LNCaP clone FGC (cell line): ENCODE data around the gene MYOG.

Experiments
- DNase-seq: peaks from one replicate; pipeline ENCODE4 v3.0.0-alpha.2; 2011; ENCODE audit warnings: low read depth
- H3K4me3 ChIP-seq: 2 replicates; pipeline ENCODE4 v1.5.1; 2011; ENCODE audit warnings: mild to moderate bottlenecking, low read depth, low read length, control low read depth
- TF ChIP-seq, protein P1 (sequence below): IDR thresholded peaks from 2 replicates; pipeline ENCODE4 v1.5.1; 2012; ENCODE audit warnings: mild to moderate bottlenecking; ENCODE audit not compliant: control insufficient read depth, insufficient read depth; ENCODE audit errors: extremely low read depth

The MYOG gene

DNA sequence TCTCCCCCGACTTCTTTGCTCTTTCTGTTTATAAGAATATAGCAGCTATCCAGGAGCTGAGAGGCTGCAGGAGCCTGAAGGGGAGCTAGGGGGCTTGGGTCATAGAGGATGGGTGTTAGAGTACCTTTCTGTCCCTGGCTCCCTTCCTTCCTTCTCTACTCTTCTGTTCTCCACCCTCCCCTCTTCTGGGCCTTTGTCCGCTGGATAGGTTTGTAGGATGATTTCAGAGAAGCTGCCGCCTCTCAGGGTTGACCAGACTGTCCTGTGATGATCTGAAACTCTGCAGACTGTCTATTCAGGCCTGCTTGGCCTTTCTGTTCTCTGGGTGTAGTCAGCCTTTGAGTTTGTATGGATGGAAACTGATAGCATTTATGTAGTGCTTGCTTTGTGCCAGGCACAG lies 33.2 kb downstream of the MYOG start:
- no peak overlapping the region for H3K4me3 ChIP-seq
- TF ChIP-seq, protein P1, sequence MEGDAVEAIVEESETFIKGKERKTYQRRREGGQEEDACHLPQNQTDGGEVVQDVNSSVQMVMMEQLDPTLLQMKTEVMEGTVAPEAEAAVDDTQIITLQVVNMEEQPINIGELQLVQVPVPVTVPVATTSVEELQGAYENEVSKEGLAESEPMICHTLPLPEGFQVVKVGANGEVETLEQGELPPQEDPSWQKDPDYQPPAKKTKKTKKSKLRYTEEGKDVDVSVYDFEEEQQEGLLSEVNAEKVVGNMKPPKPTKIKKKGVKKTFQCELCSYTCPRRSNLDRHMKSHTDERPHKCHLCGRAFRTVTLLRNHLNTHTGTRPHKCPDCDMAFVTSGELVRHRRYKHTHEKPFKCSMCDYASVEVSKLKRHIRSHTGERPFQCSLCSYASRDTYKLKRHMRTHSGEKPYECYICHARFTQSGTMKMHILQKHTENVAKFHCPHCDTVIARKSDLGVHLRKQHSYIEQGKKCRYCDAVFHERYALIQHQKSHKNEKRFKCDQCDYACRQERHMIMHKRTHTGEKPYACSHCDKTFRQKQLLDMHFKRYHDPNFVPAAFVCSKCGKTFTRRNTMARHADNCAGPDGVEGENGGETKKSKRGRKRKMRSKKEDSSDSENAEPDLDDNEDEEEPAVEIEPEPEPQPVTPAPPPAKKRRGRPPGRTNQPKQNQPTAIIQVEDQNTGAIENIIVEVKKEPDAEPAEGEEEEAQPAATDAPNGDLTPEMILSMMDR, result no peak

DNA sequence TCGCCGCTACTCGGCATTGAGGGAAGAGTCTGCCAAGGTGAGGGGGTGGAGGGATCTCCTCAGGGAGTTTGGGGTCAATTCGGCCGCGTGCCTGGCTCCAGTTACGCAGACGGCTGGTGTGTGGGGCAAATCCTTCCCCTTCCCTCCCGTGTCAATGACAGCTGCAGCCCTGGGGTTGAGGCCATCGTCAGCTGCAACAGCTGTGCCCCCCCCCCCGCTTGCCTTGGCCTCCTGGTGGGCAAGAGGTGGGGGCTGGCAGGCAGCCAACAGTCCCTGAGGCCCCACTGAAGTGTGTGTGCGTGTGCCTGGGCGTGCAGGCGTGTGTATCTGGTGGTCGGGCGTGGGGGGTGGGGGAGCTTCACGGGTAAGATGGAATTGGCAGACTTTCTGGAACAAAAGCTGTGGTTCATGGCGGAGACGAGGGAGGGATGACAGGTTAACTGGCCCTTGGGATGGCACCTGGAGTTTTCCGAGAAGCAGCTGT lies 33.9 kb downstream of the MYOG start:
- no peak overlapping the region for H3K4me3 ChIP-seq
- TF ChIP-seq, protein P1, result no peak
- DNase-seq, result no peak

More for the DNA sequence above, 33.2 kb downstream of the MYOG start:
- DNase-seq, result no peak

DNA sequence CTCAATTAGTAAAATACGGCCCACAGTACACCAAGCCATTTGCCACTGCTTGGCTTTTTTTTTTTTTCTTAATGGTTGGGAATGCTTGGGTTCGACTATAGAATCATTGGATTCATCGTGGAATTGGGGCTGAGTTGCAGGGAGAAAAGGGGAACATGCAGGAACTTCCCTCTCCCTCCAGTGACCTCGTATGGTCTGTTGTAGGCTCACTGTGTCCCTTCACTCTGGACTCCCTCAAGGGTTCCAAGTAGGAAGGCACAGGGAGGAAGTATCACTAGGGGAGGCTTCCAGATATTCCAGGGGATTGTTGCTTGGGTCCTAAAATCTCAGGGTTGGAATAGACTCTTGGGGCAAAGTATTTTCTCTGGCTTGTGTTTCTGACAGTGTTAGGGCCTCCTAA lies 35.0 kb downstream of the MYOG start:
- TF ChIP-seq, protein P1, result no peak
- no peak overlapping the region for H3K4me3 ChIP-seq
- DNase-seq, result no peak

DNA sequence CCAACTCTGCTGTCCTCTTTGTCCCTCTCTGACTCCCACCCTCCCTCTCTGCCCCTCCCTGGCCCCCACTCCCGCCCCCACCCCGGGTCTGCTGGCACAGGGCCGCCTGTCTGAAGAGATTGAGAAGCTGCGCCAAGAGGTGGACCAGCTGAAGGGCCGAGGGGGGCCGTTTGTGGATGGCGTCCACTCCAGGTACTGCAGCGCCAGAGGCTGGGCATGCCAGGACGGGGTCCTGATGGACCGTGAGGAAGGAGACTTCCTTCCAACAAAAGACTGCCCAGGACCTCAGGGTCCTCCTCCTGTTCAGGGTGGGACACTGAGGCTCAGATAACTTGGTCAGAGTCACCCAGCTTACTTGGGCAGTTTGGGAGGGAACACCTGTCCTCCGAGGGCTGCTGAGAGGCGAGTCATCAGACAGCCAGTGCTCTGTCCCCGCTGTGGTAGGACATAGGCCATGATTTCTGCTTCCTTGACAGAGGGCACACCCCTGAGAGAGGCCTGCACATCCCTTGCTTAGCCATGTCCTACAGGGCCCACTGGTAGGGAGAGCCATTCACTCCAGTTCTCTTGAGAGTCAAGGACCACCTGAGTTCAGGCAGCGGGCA lies 36.1 kb downstream of the MYOG start:
- no peak for DNase-seq
- TF ChIP-seq, protein P1, result no peak

DNA sequence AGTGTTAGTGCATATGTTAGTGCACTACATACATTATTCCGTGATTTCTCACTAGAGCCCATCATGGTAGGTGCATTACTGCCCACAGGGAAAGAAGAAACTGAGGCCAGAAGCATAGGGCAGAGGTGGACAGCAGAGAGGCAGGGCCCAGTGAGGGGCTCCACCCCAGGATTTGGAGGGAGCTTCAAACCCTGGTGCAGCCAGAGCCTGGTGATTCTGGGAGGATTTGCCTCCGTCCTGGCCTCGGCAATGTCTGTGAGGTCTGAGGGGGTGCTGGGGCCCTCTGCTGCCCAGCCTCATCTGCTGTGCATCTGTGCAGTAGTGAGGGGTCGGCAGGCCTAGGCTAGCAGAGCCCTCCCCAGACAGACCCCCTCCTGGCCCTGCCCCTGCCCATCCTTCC lies 36.7 kb downstream of the MYOG start:
- TF ChIP-seq, protein P1, result no peak
- no peak for DNase-seq
- H3K4me3 ChIP-seq, result no peak overlapping the region

More for the DNA sequence above, 36.1 kb downstream of the MYOG start:
- no peak overlapping the region for H3K4me3 ChIP-seq

DNA sequence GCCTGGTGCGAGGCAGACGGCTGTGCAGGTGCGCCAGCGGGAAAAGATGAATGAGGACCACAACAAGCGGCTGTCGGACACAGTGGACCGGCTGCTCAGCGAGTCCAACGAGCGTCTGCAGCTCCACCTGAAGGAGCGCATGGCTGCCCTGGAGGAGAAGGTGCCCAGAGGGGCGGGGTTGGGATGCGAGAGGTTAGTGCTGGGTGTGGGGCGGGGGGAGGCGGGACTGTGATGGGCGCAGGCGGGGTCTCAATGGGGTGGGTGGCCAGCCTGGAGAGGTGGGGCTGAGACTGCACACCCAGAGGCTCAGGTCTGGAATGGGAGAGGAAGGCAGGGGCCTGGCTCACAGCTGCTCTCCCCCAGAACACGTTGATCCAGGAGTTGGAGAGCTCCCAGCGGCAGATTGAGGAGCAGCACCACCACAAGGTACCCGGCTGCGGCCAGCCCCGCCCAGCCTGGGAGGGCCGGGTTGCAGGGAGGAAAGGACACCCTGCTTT lies 37.2 kb downstream of the MYOG start:
- DNase-seq, result no peak
- TF ChIP-seq, protein P1, result no peak
- H3K4me3 ChIP-seq, result no peak overlapping the region

DNA sequence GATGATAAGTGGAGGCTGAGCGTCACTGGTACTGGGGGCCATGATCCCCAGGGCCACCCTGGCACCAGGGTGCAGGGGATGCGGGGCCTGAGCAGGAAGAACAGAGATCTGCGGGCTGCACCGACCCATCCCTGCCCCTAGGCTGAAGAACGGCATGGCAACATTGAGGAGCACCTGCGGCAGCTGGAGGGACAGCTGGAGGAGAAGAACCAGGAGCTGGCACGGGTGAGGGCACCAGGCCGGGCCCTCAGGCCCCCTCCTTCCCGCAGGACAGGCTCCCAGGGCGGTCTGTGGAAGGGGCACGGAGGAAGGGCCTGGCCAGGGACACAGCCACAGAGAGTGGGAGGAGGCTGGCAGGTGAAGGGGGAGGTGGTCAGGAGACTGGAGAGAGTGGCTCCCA lies 37.7 kb downstream of the MYOG start:
- no peak overlapping the region for H3K4me3 ChIP-seq
- DNase-seq, result no peak
- TF ChIP-seq, protein P1, result no peak
